ENCODE data around the gene FHIT.

- TF ChIP-seq ZNF274 (IDR thresholded peaks at IDR 0.05; ENCODE audit: low read depth, low read length) (no peak), YY1 (IDR thresholded peaks at IDR 0.05; ENCODE audit: insufficient read depth, insufficient read length) (no peak)
Observed at GRCh38 chr3:60898321-60898720, 352.9 kb downstream of the FHIT start.
